GM23338 (cell line): Measurements from ENCODE around the gene HRH2.

Experiments used
- CREB1 ChIP-seq: fragments of 250-450 bp; sonication (Bioruptor Pico); IDR thresholded peaks from 2 replicates; pipeline ENCODE4 v1.5.0; 2020; ENCODE audit warnings: low read depth, mild to moderate bottlenecking, moderate library complexity
- CTCF ChIP-seq, 2 experiments: fragments of 200-600 bp in 1 of 2; sonication (generic) in 1 of 2; conservative IDR thresholded peaks; 2 replicates each; pipeline versions ENCODE4 v1.5.1 to v1.6.1; 2016 to 2017; ENCODE audit warnings: antibody characterized with exemption in 2 of 2, low read depth in 2 of 2, mild to moderate bottlenecking in 2 of 2, moderate library complexity in 1 of 2
- ETS1 ChIP-seq: IDR thresholded peaks from 2 replicates; pipeline ENCODE4 v1.6.1; 2016; ENCODE audit warnings: antibody characterized with exemption
- EZH2 ChIP-seq: fragments of 200-600 bp; sonication (generic); IDR thresholded peaks from one replicate; pipeline ENCODE4 v1.8.0; 2017; ENCODE audit warnings: antibody characterized with exemption, mild to moderate bottlenecking, low read depth; ENCODE audit not compliant: unreplicated experiment
- EZH2phosphoT487 ChIP-seq: fragments of 200-600 bp; sonication (generic); IDR thresholded peaks from one replicate; pipeline ENCODE4 v1.8.1; 2018; ENCODE audit warnings: antibody characterized with exemption; ENCODE audit not compliant: unreplicated experiment
- JUNB ChIP-seq: IDR thresholded peaks from one replicate; pipeline ENCODE4 v1.6.1; 2016; ENCODE audit warnings: antibody characterized with exemption; ENCODE audit not compliant: unreplicated experiment
- POLR2AphosphoS5 ChIP-seq: IDR thresholded peaks from 2 replicates; pipeline ENCODE4 v1.6.1; 2016; ENCODE audit warnings: antibody characterized with exemption, low read depth
- STAT1 ChIP-seq: IDR thresholded peaks from one replicate; pipeline ENCODE4 v1.6.1; 2016; ENCODE audit warnings: antibody characterized with exemption; ENCODE audit not compliant: unreplicated experiment
- ZNF331 ChIP-seq: fragments of 250-450 bp; sonication (Bioruptor Pico); IDR thresholded peaks from 2 replicates; pipeline ENCODE4 v1.5.0; 2020; ENCODE audit warnings: low read depth, mild to moderate bottlenecking, moderate library complexity
- TF ChIP-seq, protein P1 (sequence below): IDR thresholded peaks from one replicate; pipeline ENCODE4 v1.6.1; 2018; ENCODE audit warnings: antibody characterized with exemption; ENCODE audit not compliant: unreplicated experiment
- TF ChIP-seq, protein P2 (sequence below): fragments of 250-450 bp; sonication (Bioruptor Pico); IDR thresholded peaks from 2 replicates; pipeline ENCODE4 v1.5.0; 2020; ENCODE audit warnings: mild to moderate bottlenecking, moderate library complexity

- TF ChIP-seq CTCF (conservative IDR thresholded peaks at IDR 0.05; ENCODE audit: low read depth in 2 of 2) (no peak), EZH2phosphoT487 (no peak), ETS1 (no peak), CREB1 (CRISPR knock-in tag) (no peak), POLR2AphosphoS5 (no peak), EZH2 (no peak), JUNB (no peak), ZNF331 (CRISPR knock-in tag) (no peak), STAT1 (no peak)
- TF ChIP-seq, protein P1, sequence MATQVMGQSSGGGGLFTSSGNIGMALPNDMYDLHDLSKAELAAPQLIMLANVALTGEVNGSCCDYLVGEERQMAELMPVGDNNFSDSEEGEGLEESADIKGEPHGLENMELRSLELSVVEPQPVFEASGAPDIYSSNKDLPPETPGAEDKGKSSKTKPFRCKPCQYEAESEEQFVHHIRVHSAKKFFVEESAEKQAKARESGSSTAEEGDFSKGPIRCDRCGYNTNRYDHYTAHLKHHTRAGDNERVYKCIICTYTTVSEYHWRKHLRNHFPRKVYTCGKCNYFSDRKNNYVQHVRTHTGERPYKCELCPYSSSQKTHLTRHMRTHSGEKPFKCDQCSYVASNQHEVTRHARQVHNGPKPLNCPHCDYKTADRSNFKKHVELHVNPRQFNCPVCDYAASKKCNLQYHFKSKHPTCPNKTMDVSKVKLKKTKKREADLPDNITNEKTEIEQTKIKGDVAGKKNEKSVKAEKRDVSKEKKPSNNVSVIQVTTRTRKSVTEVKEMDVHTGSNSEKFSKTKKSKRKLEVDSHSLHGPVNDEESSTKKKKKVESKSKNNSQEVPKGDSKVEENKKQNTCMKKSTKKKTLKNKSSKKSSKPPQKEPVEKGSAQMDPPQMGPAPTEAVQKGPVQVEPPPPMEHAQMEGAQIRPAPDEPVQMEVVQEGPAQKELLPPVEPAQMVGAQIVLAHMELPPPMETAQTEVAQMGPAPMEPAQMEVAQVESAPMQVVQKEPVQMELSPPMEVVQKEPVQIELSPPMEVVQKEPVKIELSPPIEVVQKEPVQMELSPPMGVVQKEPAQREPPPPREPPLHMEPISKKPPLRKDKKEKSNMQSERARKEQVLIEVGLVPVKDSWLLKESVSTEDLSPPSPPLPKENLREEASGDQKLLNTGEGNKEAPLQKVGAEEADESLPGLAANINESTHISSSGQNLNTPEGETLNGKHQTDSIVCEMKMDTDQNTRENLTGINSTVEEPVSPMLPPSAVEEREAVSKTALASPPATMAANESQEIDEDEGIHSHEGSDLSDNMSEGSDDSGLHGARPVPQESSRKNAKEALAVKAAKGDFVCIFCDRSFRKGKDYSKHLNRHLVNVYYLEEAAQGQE: no peak
- TF ChIP-seq, protein P2, sequence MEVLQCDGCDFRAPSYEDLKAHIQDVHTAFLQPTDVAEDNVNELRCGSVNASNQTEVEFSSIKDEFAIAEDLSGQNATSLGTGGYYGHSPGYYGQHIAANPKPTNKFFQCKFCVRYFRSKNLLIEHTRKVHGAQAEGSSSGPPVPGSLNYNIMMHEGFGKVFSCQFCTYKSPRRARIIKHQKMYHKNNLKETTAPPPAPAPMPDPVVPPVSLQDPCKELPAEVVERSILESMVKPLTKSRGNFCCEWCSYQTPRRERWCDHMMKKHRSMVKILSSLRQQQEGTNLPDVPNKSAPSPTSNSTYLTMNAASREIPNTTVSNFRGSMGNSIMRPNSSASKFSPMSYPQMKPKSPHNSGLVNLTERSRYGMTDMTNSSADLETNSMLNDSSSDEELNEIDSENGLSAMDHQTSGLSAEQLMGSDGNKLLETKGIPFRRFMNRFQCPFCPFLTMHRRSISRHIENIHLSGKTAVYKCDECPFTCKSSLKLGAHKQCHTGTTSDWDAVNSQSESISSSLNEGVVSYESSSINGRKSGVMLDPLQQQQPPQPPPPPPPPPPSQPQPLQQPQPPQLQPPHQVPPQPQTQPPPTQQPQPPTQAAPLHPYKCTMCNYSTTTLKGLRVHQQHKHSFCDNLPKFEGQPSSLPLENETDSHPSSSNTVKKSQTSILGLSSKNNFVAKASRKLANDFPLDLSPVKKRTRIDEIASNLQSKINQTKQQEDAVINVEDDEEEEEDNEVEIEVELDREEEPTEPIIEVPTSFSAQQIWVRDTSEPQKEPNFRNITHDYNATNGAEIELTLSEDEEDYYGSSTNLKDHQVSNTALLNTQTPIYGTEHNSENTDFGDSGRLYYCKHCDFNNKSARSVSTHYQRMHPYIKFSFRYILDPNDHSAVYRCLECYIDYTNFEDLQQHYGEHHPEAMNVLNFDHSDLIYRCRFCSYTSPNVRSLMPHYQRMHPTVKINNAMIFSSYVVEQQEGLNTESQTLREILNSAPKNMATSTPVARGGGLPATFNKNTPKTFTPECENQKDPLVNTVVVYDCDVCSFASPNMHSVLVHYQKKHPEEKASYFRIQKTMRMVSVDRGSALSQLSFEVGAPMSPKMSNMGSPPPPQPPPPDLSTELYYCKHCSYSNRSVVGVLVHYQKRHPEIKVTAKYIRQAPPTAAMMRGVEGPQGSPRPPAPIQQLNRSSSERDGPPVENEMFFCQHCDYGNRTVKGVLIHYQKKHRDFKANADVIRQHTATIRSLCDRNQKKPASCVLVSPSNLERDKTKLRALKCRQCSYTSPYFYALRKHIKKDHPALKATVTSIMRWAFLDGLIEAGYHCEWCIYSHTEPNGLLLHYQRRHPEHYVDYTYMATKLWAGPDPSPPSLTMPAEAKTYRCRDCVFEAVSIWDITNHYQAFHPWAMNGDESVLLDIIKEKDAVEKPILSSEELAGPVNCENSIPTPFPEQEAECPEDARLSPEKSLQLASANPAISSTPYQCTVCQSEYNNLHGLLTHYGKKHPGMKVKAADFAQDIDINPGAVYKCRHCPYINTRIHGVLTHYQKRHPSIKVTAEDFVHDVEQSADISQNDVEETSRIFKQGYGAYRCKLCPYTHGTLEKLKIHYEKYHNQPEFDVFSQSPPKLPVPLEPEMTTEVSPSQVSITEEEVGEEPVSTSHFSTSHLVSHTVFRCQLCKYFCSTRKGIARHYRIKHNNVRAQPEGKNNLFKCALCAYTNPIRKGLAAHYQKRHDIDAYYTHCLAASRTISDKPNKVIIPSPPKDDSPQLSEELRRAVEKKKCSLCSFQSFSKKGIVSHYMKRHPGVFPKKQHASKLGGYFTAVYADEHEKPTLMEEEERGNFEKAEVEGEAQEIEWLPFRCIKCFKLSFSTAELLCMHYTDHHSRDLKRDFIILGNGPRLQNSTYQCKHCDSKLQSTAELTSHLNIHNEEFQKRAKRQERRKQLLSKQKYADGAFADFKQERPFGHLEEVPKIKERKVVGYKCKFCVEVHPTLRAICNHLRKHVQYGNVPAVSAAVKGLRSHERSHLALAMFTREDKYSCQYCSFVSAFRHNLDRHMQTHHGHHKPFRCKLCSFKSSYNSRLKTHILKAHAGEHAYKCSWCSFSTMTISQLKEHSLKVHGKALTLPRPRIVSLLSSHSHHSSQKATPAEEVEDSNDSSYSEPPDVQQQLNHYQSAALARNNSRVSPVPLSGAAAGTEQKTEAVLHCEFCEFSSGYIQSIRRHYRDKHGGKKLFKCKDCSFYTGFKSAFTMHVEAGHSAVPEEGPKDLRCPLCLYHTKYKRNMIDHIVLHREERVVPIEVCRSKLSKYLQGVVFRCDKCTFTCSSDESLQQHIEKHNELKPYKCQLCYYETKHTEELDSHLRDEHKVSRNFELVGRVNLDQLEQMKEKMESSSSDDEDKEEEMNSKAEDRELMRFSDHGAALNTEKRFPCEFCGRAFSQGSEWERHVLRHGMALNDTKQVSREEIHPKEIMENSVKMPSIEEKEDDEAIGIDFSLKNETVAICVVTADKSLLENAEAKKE (CRISPR knock-in tag): no peak
Observed at GRCh38 chr5:175679411-175679810, 21.5 kb downstream of the HRH2 start.
